PC-9 (cell line): Measurements from ENCODE around the gene LAMTOR2.

Experiments used
- EZH2 ChIP-seq: fragments of 200-600 bp; sonication (generic); IDR thresholded peaks from 2 replicates; pipeline ENCODE4 v1.8.0; 2017; ENCODE audit warnings: antibody characterized with exemption, low read depth
- TF ChIP-seq, protein P1 (sequence below): fragments of 200-600 bp; sonication (generic); conservative IDR thresholded peaks from 2 replicates; pipeline ENCODE4 v1.6.1; 2017; ENCODE audit warnings: mixed run types, antibody characterized with exemption, mild to moderate bottlenecking, moderate library complexity

DNA sequence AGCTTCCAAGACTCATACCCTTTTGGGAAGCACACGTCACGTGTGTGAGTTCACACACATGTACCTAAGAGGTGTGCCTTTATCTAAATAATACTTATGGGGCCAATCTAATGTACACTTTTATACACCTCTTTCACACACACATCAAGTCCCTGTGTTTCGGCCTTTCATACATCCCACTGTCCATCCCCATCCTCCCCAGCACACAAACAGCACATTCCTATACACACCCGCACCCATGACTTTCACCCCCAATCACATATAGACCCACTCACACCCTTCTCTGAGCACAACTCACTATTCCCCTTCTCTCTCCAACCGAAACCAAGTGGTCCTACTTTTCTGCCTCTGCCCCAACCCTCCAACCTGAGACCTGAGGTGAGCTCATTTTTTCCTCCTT lies 24.1 kb downstream of the LAMTOR2 start:
- TF ChIP-seq, protein P1, sequence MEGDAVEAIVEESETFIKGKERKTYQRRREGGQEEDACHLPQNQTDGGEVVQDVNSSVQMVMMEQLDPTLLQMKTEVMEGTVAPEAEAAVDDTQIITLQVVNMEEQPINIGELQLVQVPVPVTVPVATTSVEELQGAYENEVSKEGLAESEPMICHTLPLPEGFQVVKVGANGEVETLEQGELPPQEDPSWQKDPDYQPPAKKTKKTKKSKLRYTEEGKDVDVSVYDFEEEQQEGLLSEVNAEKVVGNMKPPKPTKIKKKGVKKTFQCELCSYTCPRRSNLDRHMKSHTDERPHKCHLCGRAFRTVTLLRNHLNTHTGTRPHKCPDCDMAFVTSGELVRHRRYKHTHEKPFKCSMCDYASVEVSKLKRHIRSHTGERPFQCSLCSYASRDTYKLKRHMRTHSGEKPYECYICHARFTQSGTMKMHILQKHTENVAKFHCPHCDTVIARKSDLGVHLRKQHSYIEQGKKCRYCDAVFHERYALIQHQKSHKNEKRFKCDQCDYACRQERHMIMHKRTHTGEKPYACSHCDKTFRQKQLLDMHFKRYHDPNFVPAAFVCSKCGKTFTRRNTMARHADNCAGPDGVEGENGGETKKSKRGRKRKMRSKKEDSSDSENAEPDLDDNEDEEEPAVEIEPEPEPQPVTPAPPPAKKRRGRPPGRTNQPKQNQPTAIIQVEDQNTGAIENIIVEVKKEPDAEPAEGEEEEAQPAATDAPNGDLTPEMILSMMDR, result no peak
- no peak for TF ChIP-seq EZH2
